Activated CD4-positive, alpha-beta memory T cell treated with anti-CD3 and anti-CD28 coated beads, Interleukin-2, amount 10 ng/mL, durations not matched to agents 7 days and 5 days (primary cell): ENCODE measurements around the gene NFKBIE. TPM values are rescaled to one million over a fixed set of nuclear protein-coding genes. Genes with fewer than 3 reads are reported as not detected.

Experiments
- CTCF ChIA-PET: fragments of 350-600 bp; sonication (Branson Sonifier 250); formaldehyde crosslinking; loops from one replicate; lab custom pipeline; 2021; ENCODE audit warnings: antibody characterized with exemption, inconsistent platforms; lab: Charles Lee
- POLR2A ChIA-PET: fragments of 350-600 bp; sonication (Branson Sonifier 250); formaldehyde crosslinking; loops from one replicate; lab custom pipeline; 2021; ENCODE audit warnings: antibody characterized with exemption; lab: Charles Lee
- DNase-seq: peaks from one replicate; pipeline ENCODE4 v3.0.0-alpha.2; 2020
- H3K27ac Mint-ChIP-seq: one replicate; pipeline ENCODE4 v1.8.0; 2021; ENCODE audit warnings: mild to moderate bottlenecking, mixed read lengths
- H3K27me3 Mint-ChIP-seq: one replicate; pipeline ENCODE4 v1.8.0; 2021; ENCODE audit warnings: mixed read lengths
- H3K36me3 Mint-ChIP-seq: one replicate; pipeline ENCODE4 v1.8.0; 2021; ENCODE audit warnings: low read depth, mixed read lengths
- H3K4me1 Mint-ChIP-seq: one replicate; pipeline ENCODE4 v1.8.0; 2021; ENCODE audit warnings: mixed read lengths
- H3K4me3 Mint-ChIP-seq: one replicate; pipeline ENCODE4 v1.8.0; 2021; ENCODE audit warnings: mild to moderate bottlenecking, mixed read lengths
- H3K9me3 Mint-ChIP-seq: one replicate; pipeline ENCODE4 v1.8.0; 2021; ENCODE audit warnings: mixed read lengths
- total RNA-seq, 2 experiments: library from RNA; stranded (reverse); gene quantifications; one replicate each; pipeline ENCODE4 v1.2.3, GENCODE V29; 2021

Gene NFKBIE
- total RNA-seq, 2 experiments from 2014 or later, result 20.8 to 21.7 TPM

DNA sequence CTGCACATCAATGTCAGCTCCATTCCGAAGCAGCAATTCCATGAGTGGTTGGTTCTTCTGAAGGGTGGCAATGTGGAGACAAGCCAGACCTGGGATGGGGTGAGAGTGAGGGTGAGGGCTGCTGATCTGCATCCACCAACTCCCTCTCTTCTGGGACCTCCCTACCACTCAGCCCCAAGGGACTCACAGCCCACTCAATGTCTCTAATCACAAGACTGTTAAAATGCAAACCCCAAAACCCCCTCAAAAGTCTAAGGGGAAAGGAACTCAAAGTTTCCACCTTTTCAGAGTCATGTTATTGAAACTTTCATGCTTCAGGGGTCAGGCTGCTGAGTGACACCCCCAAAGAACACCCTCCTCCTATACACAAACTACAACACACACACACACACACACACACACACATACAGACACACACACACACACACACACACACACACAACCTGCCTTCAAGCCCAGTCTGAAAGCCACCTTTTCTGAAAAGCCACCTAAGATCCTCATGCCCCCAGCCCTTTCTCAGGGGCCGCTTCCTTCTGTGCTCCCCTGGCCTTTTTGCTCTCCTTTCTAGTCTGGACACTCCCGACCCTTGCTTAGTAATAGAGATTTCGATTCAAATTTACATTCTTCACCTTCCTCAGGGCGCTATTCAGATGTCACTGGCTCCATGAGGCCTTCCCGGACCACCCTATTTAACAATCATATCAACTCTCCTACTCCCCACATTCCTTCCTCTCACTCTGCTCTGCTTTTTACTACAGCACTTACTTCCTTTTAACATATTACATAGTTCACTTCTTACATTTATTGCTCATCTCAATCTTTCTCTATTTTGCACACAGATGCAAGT is 4.7 kb downstream of the NFKBIE start:
- Mint-ChIP-seq H3K4me1 (peaks cover 53% of the 10 kb centered on the region), H3K27me3 (no peaks in the 10 kb centered on the region), H3K9me3 (no peaks in the 10 kb centered on the region), H3K4me3 (no peak overlapping the region), H3K27ac (no peak overlapping the region), H3K36me3 (peaks cover 50% of the 10 kb centered on the region)
- CTCF ChIA-PET, result no interaction called here
- DNase-seq, result no peak
- POLR2A ChIA-PET, result interaction anchor here (1.2 to 8.1 kb wide), 3 partner anchors 7 to 14 kb away, joined by 3 to 110 read pairs (median 64); partner anchors contain the start of gene HSP90AB1

DNA sequence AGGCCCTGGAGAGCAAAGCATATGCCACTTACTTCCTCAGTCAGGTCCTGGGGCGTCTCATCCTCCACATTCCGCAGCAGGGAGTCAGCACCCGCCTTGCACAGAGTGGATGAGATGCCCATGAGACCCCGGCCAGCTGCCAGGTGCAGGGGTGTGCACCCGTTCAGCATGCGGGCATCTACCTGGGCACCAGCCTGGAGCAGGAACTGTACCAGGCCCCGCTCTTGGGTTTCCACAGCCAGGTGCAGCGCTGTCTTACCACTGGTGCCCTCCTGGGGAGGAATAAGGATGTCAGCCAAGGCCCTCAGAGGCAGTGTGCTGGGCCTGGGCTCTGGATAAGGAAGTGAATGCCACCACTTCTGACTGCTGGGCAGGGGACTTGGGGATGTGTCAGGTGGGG is 5.3 kb downstream of the NFKBIE start:
- no peak overlapping the region for H3K27ac Mint-ChIP-seq
- ChIA-PET POLR2A (interaction anchor here (1.2 kb wide), 1 partner anchor 13 kb away, joined by 3 read pairs; the partner anchor contains the start of gene HSP90AB1), CTCF (no interaction called here)
- H3K4me3 Mint-ChIP-seq, result no peak overlapping the region
- peaks cover 57% of the 10 kb centered on the region for H3K36me3 Mint-ChIP-seq
- no peaks in the 10 kb centered on the region for H3K9me3 Mint-ChIP-seq
- DNase-seq, result no peak
- peaks cover 58% of the 10 kb centered on the region for H3K4me1 Mint-ChIP-seq
- H3K27me3 Mint-ChIP-seq, result no peaks in the 10 kb centered on the region

GRCh38 chr6:44258921-44259320 is 6.4 kb downstream of the NFKBIE start:
- Mint-ChIP-seq H3K27ac (peak overlapping the region; percentile 49), H3K27me3 (no peaks in the 10 kb centered on the region), H3K36me3 (peaks cover 58% of the 10 kb centered on the region), H3K9me3 (no peaks in the 10 kb centered on the region), H3K4me1 (peaks cover 63% of the 10 kb centered on the region), H3K4me3 (peak overlapping the region; percentile 73)
- no peak for DNase-seq
- CTCF ChIA-PET, result no interaction called here
- POLR2A ChIA-PET, result no interaction called here

DNA sequence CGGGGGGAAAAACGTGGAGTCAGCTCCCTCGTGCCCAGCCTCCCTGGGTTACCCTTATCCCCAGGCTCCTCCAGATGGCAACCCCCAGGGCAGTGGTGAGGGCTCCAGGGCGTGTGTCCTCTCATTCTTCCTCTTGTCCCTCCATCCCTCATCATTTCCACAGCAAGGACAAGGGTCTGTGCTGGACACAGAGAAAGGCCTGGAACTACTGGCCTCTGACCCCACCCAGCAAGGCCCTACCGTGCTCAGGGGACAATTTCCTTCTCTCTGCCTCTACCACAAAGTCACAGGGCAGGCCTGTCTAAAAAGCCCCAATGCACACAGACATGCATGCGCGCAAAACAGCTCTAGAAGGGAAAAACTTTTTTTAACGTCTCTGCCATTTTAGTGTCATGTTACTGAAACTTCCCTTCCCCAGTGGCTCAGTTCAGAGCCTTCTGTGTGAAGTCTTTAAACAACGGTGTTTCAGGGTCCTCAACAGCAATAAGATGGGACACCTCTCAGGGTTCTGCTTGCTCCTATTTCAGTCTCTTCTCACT is 7.0 kb downstream of the NFKBIE start:
- peaks cover 58% of the 10 kb centered on the region for H3K36me3 Mint-ChIP-seq
- CTCF ChIA-PET, result no interaction called here
- H3K4me3 Mint-ChIP-seq, result peak overlapping the region; percentile 73
- no peak for DNase-seq
- POLR2A ChIA-PET, result no interaction called here
- no peaks in the 10 kb centered on the region for H3K27me3 Mint-ChIP-seq
- peaks cover 65% of the 10 kb centered on the region for H3K4me1 Mint-ChIP-seq
- no peaks in the 10 kb centered on the region for H3K9me3 Mint-ChIP-seq
- H3K27ac Mint-ChIP-seq, result peak overlapping the region; percentile 49

DNA sequence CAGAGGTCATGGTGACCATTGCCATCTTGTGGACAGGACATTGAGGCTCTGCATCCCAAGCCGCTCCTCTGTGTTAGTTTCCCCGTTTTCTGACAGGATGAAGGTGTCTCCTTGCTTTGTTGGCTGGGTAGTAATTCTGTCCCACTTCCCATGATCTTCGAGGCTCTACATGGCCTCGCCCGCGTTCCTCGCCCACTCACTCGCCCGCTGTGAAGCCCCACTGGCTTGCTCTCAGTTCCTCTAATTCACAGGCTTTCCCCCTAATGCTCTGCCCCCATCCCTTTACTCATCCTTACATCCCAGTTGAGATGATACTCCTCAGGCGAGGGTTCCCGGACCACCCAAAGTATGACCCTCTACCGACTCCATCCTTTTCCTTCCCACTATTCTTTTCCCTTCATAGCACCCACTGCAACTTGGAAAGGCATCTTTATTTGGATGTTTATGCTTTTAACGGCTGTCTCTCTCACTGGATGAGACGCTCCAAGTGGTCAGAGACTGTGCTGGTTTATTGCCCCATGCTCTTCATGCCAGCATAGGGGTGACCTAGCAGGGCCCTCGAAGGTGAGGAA is 7.5 kb downstream of the NFKBIE start:
- peaks cover 60% of the 10 kb centered on the region for H3K36me3 Mint-ChIP-seq

DNA sequence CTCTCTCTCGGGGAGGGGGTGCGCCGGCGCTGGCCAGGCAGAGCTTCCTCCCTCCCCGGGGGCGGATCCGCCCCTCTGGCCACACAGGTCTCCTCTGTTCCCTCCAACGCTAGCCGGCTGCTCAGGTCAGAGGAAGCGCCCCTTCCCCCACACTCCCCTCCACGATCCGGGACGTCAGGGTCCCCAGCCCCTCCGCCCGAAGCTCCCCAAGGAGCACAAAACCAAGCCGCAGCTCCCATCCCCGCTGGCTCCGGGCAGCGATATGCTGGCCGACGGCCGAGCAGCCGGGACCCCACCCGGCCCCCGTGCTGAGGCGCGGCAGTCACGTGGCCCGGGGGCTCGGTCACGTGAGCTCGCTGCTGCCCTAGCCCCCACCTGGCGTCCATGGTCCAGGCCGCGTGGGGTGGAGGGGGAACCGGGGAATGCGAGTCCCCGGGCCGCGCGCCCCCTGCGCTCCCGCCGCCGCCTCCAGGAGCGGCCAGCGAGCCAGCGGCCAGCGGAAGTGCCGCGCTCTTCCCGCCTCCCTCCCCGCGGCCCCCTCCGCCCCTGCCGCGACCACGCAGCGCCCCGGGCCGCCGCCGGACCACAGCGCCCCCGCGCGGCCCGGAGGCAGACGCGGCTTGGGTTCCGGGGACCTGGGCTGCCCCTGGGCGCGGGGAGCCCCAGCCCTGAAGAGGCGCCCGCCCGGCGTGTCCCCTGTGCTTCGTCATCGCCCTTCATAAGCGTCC is 8.2 kb downstream of the NFKBIE start, which contains the start of gene SLC35B2:
TSS of gene SLC35B2 (minus strand) at position 504 of the 728 bp plus-strand sequence. CDS start at position 386, 118 bp downstream.
- POLR2A ChIA-PET, result interaction anchor here (0.8 to 6.8 kb wide), 8 partner anchors 8 to 627 kb away, joined by 3 to 136 read pairs (median 6); partner anchors contain the start of genes HSP90AB1, NFKBIE, SLC29A1 and TMEM151B
- CTCF ChIA-PET, result interaction anchor here (0.6 to 3.7 kb wide), 18 partner anchors 11 to 1265 kb away, joined by 3 to 32 read pairs (median 5); partner anchors contain the start of genes AARS2, HSP90AB1, MAD2L1BP and SLC29A1
- peak; percentile 73 for DNase-seq
- H3K4me3 Mint-ChIP-seq, result peak within 1 kb of the TSS; percentile 83
- H3K27ac Mint-ChIP-seq, result peak within 1 kb of the TSS; percentile 84
- no peaks in the 10 kb centered on the region for H3K27me3 Mint-ChIP-seq
- no peaks in the 10 kb centered on the region for H3K9me3 Mint-ChIP-seq
- peaks cover 61% of the 10 kb centered on the region for H3K4me1 Mint-ChIP-seq
- peaks cover 64% of the 10 kb centered on the region for H3K36me3 Mint-ChIP-seq

More for the DNA sequence above, 7.5 kb downstream of the NFKBIE start:
- Mint-ChIP-seq H3K27me3 (no peaks in the 10 kb centered on the region), H3K4me1 (peaks cover 65% of the 10 kb centered on the region), H3K27ac (peak overlapping the region; percentile 84), H3K9me3 (no peaks in the 10 kb centered on the region), H3K4me3 (peak overlapping the region; percentile 73)
- no peak for DNase-seq
- POLR2A ChIA-PET, result interaction anchor here (1.2 to 4.0 kb wide), 4 partner anchors 11 to 628 kb away, joined by 3 to 136 read pairs (median 14); partner anchors contain the start of genes HSP90AB1 and SLC29A1
- CTCF ChIA-PET, result interaction anchor here (1.3 to 3.7 kb wide), 7 partner anchors 10 to 35 kb away, joined by 4 to 32 read pairs (median 7); partner anchors contain the start of genes HSP90AB1 and SLC29A1

GRCh38 chr6:44256775-44257024 is 8.7 kb downstream of the NFKBIE start:
- Mint-ChIP-seq H3K4me1 (peaks cover 62% of the 10 kb centered on the region), H3K9me3 (no peaks in the 10 kb centered on the region), H3K36me3 (peaks cover 69% of the 10 kb centered on the region), H3K27ac (peak overlapping the region; percentile 82), H3K27me3 (no peaks in the 10 kb centered on the region), H3K4me3 (peak overlapping the region; percentile 83)
- POLR2A ChIA-PET, result interaction anchor here (0.8 to 6.8 kb wide), 8 partner anchors 8 to 627 kb away, joined by 3 to 136 read pairs (median 6); partner anchors contain the start of genes HSP90AB1, NFKBIE, SLC29A1 and TMEM151B
- DNase-seq, result no peak
- CTCF ChIA-PET, result interaction anchor here (0.6 to 3.7 kb wide), 18 partner anchors 10 to 1266 kb away, joined by 3 to 32 read pairs (median 5); partner anchors contain the start of genes AARS2, HSP90AB1, MAD2L1BP and SLC29A1

DNA sequence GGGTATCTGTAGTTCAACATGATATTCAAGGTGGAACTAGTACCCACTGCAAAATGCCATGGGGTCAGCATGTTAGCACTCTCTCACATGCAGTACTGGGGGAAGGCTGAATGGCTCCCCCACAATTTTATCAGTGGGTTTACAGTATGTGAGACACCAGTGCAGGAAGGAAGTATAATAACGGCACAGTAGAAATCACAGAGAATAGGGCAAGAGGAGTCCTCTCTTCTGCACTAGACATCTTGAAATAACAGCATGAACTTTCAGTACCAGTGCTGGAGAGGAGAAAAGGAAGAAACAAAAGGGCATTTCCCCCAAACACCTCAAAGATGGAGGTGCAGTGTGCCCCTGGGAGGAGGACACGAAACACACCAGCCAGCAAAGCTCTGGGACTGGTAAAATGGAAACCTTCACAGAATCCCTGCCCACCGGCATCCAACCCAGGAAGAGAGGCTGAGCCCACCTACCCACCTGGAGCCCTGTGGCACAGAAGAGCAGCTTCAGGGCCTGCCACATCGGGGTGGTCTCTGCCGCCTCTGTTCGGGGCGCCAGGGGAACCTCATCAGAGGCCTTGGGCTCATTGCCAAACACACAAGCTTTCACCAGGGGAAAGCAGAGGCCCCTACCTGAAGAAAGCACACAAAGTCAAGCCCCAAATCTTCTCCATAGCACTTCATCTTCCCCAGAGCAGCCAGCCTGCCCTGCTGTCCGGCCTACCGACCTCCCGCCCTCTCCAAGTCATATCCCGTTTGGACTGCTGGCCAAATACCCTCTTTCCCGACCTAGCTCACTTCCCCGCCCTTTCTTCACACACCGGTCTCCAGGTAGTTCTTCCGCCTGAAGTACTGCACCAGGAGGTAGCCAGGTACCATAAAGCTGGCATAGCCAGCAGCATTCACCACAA is 9.2 kb downstream of the NFKBIE start:
- peak overlapping the region; percentile 83 for H3K4me3 Mint-ChIP-seq
- no peak for DNase-seq
- peak overlapping the region; percentile 82 for H3K27ac Mint-ChIP-seq
- H3K36me3 Mint-ChIP-seq, result peaks cover 73% of the 10 kb centered on the region
- H3K9me3 Mint-ChIP-seq, result no peaks in the 10 kb centered on the region
- H3K4me1 Mint-ChIP-seq, result peaks cover 65% of the 10 kb centered on the region
- POLR2A ChIA-PET, result interaction anchor here (0.8 to 6.8 kb wide), 8 partner anchors 9 to 626 kb away, joined by 3 to 136 read pairs (median 6); partner anchors contain the start of genes HSP90AB1, NFKBIE, SLC29A1 and TMEM151B
- H3K27me3 Mint-ChIP-seq, result no peaks in the 10 kb centered on the region
- CTCF ChIA-PET, result interaction anchor here (0.6 to 3.7 kb wide), 18 partner anchors 9 to 160 kb away, joined by 3 to 32 read pairs (median 6); partner anchors contain the start of genes AARS2, HSP90AB1, NFKBIE and SLC29A1

GRCh38 chr6:44255105-44255808 is 10.1 kb downstream of the NFKBIE start:
- H3K9me3 Mint-ChIP-seq, result no peaks in the 10 kb centered on the region
- no peak for DNase-seq
- CTCF ChIA-PET, result interaction anchor here (0.6 to 3.7 kb wide), 6 partner anchors 10 to 50 kb away, joined by 3 to 15 read pairs (median 4); partner anchors contain the start of genes NFKBIE and SLC29A1
- peak overlapping the region; percentile 83 for H3K4me3 Mint-ChIP-seq
- POLR2A ChIA-PET, result interaction anchor here (1.0 to 6.8 kb wide), 4 partner anchors 9 to 32 kb away, joined by 3 to 136 read pairs (median 44); partner anchors contain the start of genes HSP90AB1, NFKBIE and SLC29A1
- H3K4me1 Mint-ChIP-seq, result peaks cover 71% of the 10 kb centered on the region
- peaks cover 75% of the 10 kb centered on the region for H3K36me3 Mint-ChIP-seq
- no peaks in the 10 kb centered on the region for H3K27me3 Mint-ChIP-seq
- peak overlapping the region; percentile 82 for H3K27ac Mint-ChIP-seq

GRCh38 chr6:44254191-44255104 is 10.9 kb downstream of the NFKBIE start:
- ChIA-PET POLR2A (interaction anchor here (1.0 to 6.8 kb wide), 6 partner anchors 8 to 131 kb away, joined by 3 to 136 read pairs (median 13); partner anchors contain the start of genes HSP90AB1, NFKBIE and SLC29A1), CTCF (interaction anchor here (0.8 to 3.7 kb wide), 7 partner anchors 9 to 51 kb away, joined by 3 to 15 read pairs (median 4); partner anchors contain the start of genes NFKBIE and SLC29A1)
- Mint-ChIP-seq H3K27me3 (no peaks in the 10 kb centered on the region), H3K36me3 (peaks cover 77% of the 10 kb centered on the region), H3K4me3 (no peak overlapping the region), H3K27ac (peak overlapping the region; percentile 82), H3K4me1 (peaks cover 79% of the 10 kb centered on the region), H3K9me3 (no peaks in the 10 kb centered on the region)
- no peak for DNase-seq
